GM23338 (cell line): ENCODE results near the gene TMTC2. TPM values are rescaled to one million over a fixed set of nuclear protein-coding genes. Genes with fewer than 3 reads are reported as not detected.

Experiments used
- ATAC-seq: fragments of 200-7000 bp; cut with Tn5 transposase; 3 replicates; pipeline ENCODE4 v1.9.1; 2020
- DNase-seq: peaks from one replicate; pipeline ENCODE4 v3.0.0-alpha.2; 2015; ENCODE audit warnings: low spot score
- H2AFZ ChIP-seq: fragments of 200-600 bp; sonication (generic); 2 replicates; pipeline ENCODE4 v1.8.0; 2016; ENCODE audit warnings: antibody characterized with exemption, mild to moderate bottlenecking, moderate library complexity
- H3F3A ChIP-seq: fragments of 200-600 bp; sonication (generic); replicated peaks from 2 replicates; pipeline ENCODE4 v1.8.0; 2017; ENCODE audit warnings: antibody characterized with exemption, mixed run types, low read depth
- H3K27ac ChIP-seq: fragments of 200-600 bp; sonication (generic); 2 replicates; pipeline ENCODE4 v1.6.1; 2016; ENCODE audit warnings: low read depth
- H3K27me3 ChIP-seq: fragments of 200-600 bp; sonication (generic); 2 replicates; pipeline ENCODE4 v1.8.0; 2016; ENCODE audit warnings: mild to moderate bottlenecking, mixed run types, moderate library complexity; ENCODE audit not compliant: insufficient read depth
- H3K36me3 ChIP-seq: fragments of 200-600 bp; sonication (generic); 2 replicates; pipeline ENCODE4 v1.8.0; 2016; ENCODE audit warnings: mild to moderate bottlenecking; ENCODE audit not compliant: insufficient read depth
- H3K4me1 ChIP-seq: fragments of 200-600 bp; sonication (generic); 2 replicates; pipeline ENCODE4 v1.8.0; 2016; ENCODE audit warnings: mild to moderate bottlenecking, moderate library complexity; ENCODE audit not compliant: insufficient read depth
- H3K4me2 ChIP-seq: fragments of 200-600 bp; sonication (generic); 2 replicates; pipeline ENCODE4 v1.7.1; 2017; ENCODE audit warnings: mixed run types
- H3K4me3 ChIP-seq: fragments of 200-600 bp; sonication (generic); 2 replicates; pipeline ENCODE4 v1.6.1; 2016; ENCODE audit warnings: mixed run types
- H3K79me2 ChIP-seq: fragments of 200-600 bp; sonication (generic); replicated peaks from 2 replicates; pipeline ENCODE4 v1.8.0; 2017; ENCODE audit warnings: mild to moderate bottlenecking; ENCODE audit not compliant: insufficient read depth
- H3K9me2 ChIP-seq: fragments of 200-600 bp; sonication (generic); 2 replicates; pipeline ENCODE4 v1.8.0; 2017; ENCODE audit not compliant: insufficient read depth
- H4K20me1 ChIP-seq: fragments of 200-600 bp; sonication (generic); replicated peaks from 2 replicates; pipeline ENCODE4 v1.8.0; 2017; ENCODE audit warnings: mild to moderate bottlenecking; ENCODE audit not compliant: insufficient read depth
- H3K27ac Mint-ChIP-seq: 2 replicates; pipeline ENCODE4 v1.8.0; 2020; ENCODE audit warnings: inconsistent platforms, mild to moderate bottlenecking, moderate library complexity, mixed read lengths
- H3K27me3 Mint-ChIP-seq: 3 replicates; pipeline ENCODE4 v1.8.0; 2022; ENCODE audit warnings: low read depth, mild to moderate bottlenecking, moderate library complexity, mixed read lengths, inconsistent platforms; ENCODE audit not compliant: insufficient read depth, poor library complexity
- H3K36me3 Mint-ChIP-seq: 3 replicates; pipeline ENCODE4 v1.8.0; 2021; ENCODE audit warnings: low read depth, mild to moderate bottlenecking, inconsistent platforms, moderate library complexity, mixed read lengths
- H3K4me1 Mint-ChIP-seq: 3 replicates; pipeline ENCODE4 v1.8.0; 2020; ENCODE audit warnings: mild to moderate bottlenecking, inconsistent platforms, mixed read lengths
- H3K4me3 Mint-ChIP-seq: 3 replicates; pipeline ENCODE4 v1.8.0; 2021; ENCODE audit warnings: moderate library complexity, mild to moderate bottlenecking, inconsistent platforms, mixed read lengths
- H3K9me3 Mint-ChIP-seq: 3 replicates; pipeline ENCODE4 v1.8.0; 2020; ENCODE audit warnings: moderate library complexity, mild to moderate bottlenecking, inconsistent platforms, mixed read lengths
- CREB1 ChIP-seq: fragments of 250-450 bp; sonication (Bioruptor Pico); IDR thresholded peaks from 2 replicates; pipeline ENCODE4 v1.5.0; 2020; ENCODE audit warnings: low read depth, mild to moderate bottlenecking, moderate library complexity
- CTCF ChIP-seq, 2 experiments: fragments of 200-600 bp in 1 of 2; sonication (generic) in 1 of 2; conservative IDR thresholded peaks; 2 replicates each; pipeline versions ENCODE4 v1.5.1 to v1.6.1; 2016 to 2017; ENCODE audit warnings: antibody characterized with exemption in 2 of 2, low read depth in 2 of 2, mild to moderate bottlenecking in 2 of 2, moderate library complexity in 1 of 2
- ETS1 ChIP-seq: IDR thresholded peaks from 2 replicates; pipeline ENCODE4 v1.6.1; 2016; ENCODE audit warnings: antibody characterized with exemption
- EZH2 ChIP-seq: fragments of 200-600 bp; sonication (generic); IDR thresholded peaks from one replicate; pipeline ENCODE4 v1.8.0; 2017; ENCODE audit warnings: antibody characterized with exemption, mild to moderate bottlenecking, low read depth; ENCODE audit not compliant: unreplicated experiment
- NANOG ChIP-seq: IDR thresholded peaks from 2 replicates; pipeline ENCODE4 v1.6.1; 2016; ENCODE audit warnings: antibody characterized with exemption, borderline replicate concordance
- POLR2AphosphoS5 ChIP-seq: IDR thresholded peaks from 2 replicates; pipeline ENCODE4 v1.6.1; 2016; ENCODE audit warnings: antibody characterized with exemption, low read depth
- REST ChIP-seq: IDR thresholded peaks from one replicate; pipeline ENCODE4 v1.6.1; 2018; ENCODE audit warnings: antibody characterized with exemption; ENCODE audit not compliant: unreplicated experiment
- ZNF114 ChIP-seq: fragments of 250-450 bp; sonication (Bioruptor Pico); IDR thresholded peaks from 2 replicates; pipeline ENCODE4 v1.5.0; 2020; ENCODE audit warnings: mild to moderate bottlenecking, moderate library complexity
- ZNF462 ChIP-seq: fragments of 250-450 bp; sonication (Bioruptor Pico); IDR thresholded peaks from 2 replicates; pipeline ENCODE4 v1.5.0; 2020; ENCODE audit warnings: mild to moderate bottlenecking, moderate library complexity
- polyA plus RNA-seq: library from polyadenylated mRNA; unstranded; fragments of >200 nt; fragmentation: Nextera tagmentation; extraction: Ambion mirVana; gene quantifications from 2 replicates; pipeline ENCODE4 v1.2.1, GENCODE V29; 2016
- total RNA-seq: library from RNA; depleted of rRNA; stranded (reverse); fragments of >200 nt; shearing (Covaris generic); gene quantifications from 2 replicates; pipeline ENCODE4 v1.2.3, GENCODE V29; 2014

TMTC2 gene
- total and polyA plus RNA-seq, 2 experiments from 2014 or later = 0.57 to 6.5 TPM

GRCh38 chr12:83132360-83132759 lies 445.7 kb downstream of the TMTC2 start:
- Histone ChIP-seq H3K36me3 (no peaks in the 10 kb centered on the region), H3K79me2 (no peaks in the 10 kb centered on the region), H4K20me1 (no peaks in the 10 kb centered on the region), H3K27me3 (no peaks in the 10 kb centered on the region), H3K4me1 (no peaks in the 10 kb centered on the region; the same call in 1 of the 2 replicates), H3K4me3 (no peak overlapping the region), H3K27ac (no peak overlapping the region), H3K4me2 (no peak overlapping the region), H2AFZ (no peak overlapping the region), H3K9me2 (no peaks in the 10 kb centered on the region), H3F3A (no peaks in the 10 kb centered on the region)
- Mint-ChIP-seq H3K4me1 (peaks cover 21% of the 10 kb centered on the region), H3K36me3 (no peaks in the 10 kb centered on the region), H3K27me3 (no peaks in the 10 kb centered on the region), H3K27ac (no peak overlapping the region), H3K4me3 (no peak overlapping the region), H3K9me3 (no peaks in the 10 kb centered on the region)
- DNase-seq = no peak
- no peak for TF ChIP-seq CREB1 (CRISPR knock-in tag)
- no peak for TF ChIP-seq REST
- TF ChIP-seq CTCF (conservative IDR thresholded peaks at IDR 0.05; ENCODE audit: low read depth in 2 of 2) = no peak
- TF ChIP-seq POLR2AphosphoS5 = no peak
- TF ChIP-seq EZH2 = no peak
- ATAC-seq = no peak

GRCh38 chr12:83136411-83136810 lies 449.7 kb downstream of the TMTC2 start:
- Histone ChIP-seq H3K4me1 (no peaks in the 10 kb centered on the region; the same call in 1 of the 2 replicates), H3K4me3 (no peak overlapping the region), H2AFZ (no peak overlapping the region), H3K9me2 (no peaks in the 10 kb centered on the region), H3F3A (no peaks in the 10 kb centered on the region), H4K20me1 (no peaks in the 10 kb centered on the region), H3K27me3 (no peaks in the 10 kb centered on the region), H3K36me3 (peaks cover 4% of the 10 kb centered on the region; the same call in 1 of the 2 replicates), H3K27ac (no peak overlapping the region), H3K79me2 (no peaks in the 10 kb centered on the region), H3K4me2 (no peak overlapping the region)
- Mint-ChIP-seq H3K9me3 (peaks cover 22% of the 10 kb centered on the region), H3K27ac (peak overlapping the region; percentile 77), H3K27me3 (no peaks in the 10 kb centered on the region), H3K36me3 (peaks cover 15% of the 10 kb centered on the region), H3K4me1 (peaks cover 10% of the 10 kb centered on the region), H3K4me3 (no peak overlapping the region)
- DNase-seq (no peak), ATAC-seq (no peak)
- TF ChIP-seq ZNF462 (CRISPR knock-in tag) (no peak), CREB1 (CRISPR knock-in tag) (no peak), ETS1 (no peak), NANOG (no peak), ZNF114 (no peak)
